Skin of body (tissue), 3 donors: Measurements from ENCODE around the gene XPO6. TPM values are rescaled to one million over a fixed set of nuclear protein-coding genes. Genes with fewer than 3 reads are reported as not detected.

Source experiments
- DNase-seq: peaks from one replicate; lab custom pipeline; 2025; lab: John Stamatoyannopoulos, UW
- small RNA-seq: library from RNA; depleted of rRNA; stranded (forward); fragments of <200 nt; gene quantifications from one replicate; pipeline ENCODE3, GENCODE V24; 2014; ENCODE audit warnings: low replicate concordance
- total RNA-seq: library from RNA; depleted of rRNA; stranded (reverse); fragments of >200 nt; gene quantifications from one replicate; pipeline ENCODE4 v1.2.3, GENCODE V29; 2014

The XPO6 gene
- total RNA-seq, 1 donor from 2014 or later, result 67.0 TPM

- DNase-seq, result no peak
Observed at GRCh38 chr16:28067604-28068379, 144.0 kb downstream of the XPO6 start.

GRCh38 chr16:28064706-28065249 lies 147.0 kb downstream of the XPO6 start:
- no peak for DNase-seq

GRCh38 chr16:28064150-28064549 lies 147.6 kb downstream of the XPO6 start:
- no peak for DNase-seq

GRCh38 chr16:28063591-28064061 lies 148.1 kb downstream of the XPO6 start, which contains the start of gene GSG1L:
Gene GSG1L, minus strand, starts transcription at chr16:28063714. Its CDS starts 290 bp downstream, at chr16:28063424.
- no peak for DNase-seq

- DNase-seq, result no peak
Observed at GRCh38 chr16:28062847-28063521, 148.8 kb downstream of the XPO6 start.

- DNase-seq, result no peak
Observed at GRCh38 chr16:28062261-28062846, 149.4 kb downstream of the XPO6 start.

- no peak for DNase-seq
Observed at GRCh38 chr16:28061352-28062101, 150.2 kb downstream of the XPO6 start.

GRCh38 chr16:28059841-28060575 lies 151.8 kb downstream of the XPO6 start:
- no peak for DNase-seq

- DNase-seq, result no peak
Observed at GRCh38 chr16:28058839-28059589, 152.8 kb downstream of the XPO6 start.

GRCh38 chr16:28057949-28058348 lies 153.8 kb downstream of the XPO6 start:
- DNase-seq, result no peak

- DNase-seq, result no peak
Observed at GRCh38 chr16:28053461-28053860, 158.3 kb downstream of the XPO6 start.

- no peak for DNase-seq
Observed at GRCh38 chr16:28052274-28053128, 159.3 kb downstream of the XPO6 start.

- DNase-seq, result no peak
Observed at GRCh38 chr16:28051486-28051885, 160.3 kb downstream of the XPO6 start.

Small RNA genes within 50 kb of the gene (small RNA-seq; reads per million reads assigned to genes)
- gene RF00402 (not detected), gene RNY1P10 (not detected)

Other genes starting within 250 kb of the XPO6 start
- 0.69 TPM for gene GSG1L, start 148.3 kb downstream of the XPO6 start, total RNA-seq
- 1.3 TPM for gene SBK1, start 80.6 kb upstream of the XPO6 start, total RNA-seq
- 1.9 TPM for gene NPIPB6, start 151.5 kb upstream of the XPO6 start, total RNA-seq
- gene EIF3CL, start 191.9 kb upstream of the XPO6 start, total RNA-seq, result 59.1 TPM